ENCODE data around the gene KXD1.

Gene KXD1

DNA sequence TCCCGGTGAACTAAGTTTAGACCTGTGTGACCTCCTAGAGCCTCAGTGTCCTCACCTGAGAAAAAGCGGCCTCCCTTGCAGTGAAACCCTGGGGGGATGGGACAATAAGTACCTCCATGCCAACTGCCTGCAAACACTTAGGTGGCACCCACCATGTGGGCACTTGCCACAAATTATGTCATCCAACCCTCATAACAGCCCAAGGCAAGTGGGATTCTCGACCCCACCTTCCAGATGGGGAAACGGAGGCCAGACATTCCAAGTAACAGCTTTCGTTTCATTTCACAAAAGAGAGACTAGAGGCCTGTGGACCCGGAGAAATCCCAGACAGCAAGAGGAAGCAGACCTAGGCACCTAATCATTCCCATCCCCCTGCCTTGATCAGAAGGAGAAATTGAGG, 37.8 kb downstream of the KXD1 start:
- no peaks in the 10 kb centered on the region for H3K9me3 ChIP-seq (replicated peaks in 1 of 2; ENCODE audit: control insufficient read depth in 2 of 2, insufficient read depth in 1 of 2, low read depth in 1 of 2, low read length in 2 of 2)
- no peak overlapping the region for H3K18ac ChIP-seq (ENCODE audit: low read length)
- no peak overlapping the region for H3K4ac ChIP-seq (ENCODE audit: low read length)
- no peak overlapping the region for H3K4me3 ChIP-seq (ENCODE audit: low read length in 2 of 2)
- peaks cover 3 to 10% of the 10 kb centered on the region in 2 donors for H3K36me3 ChIP-seq (replicated peaks in 1 of 2; ENCODE audit: control insufficient read depth in 2 of 2, insufficient read depth in 2 of 2, low read length in 2 of 2)
- H3K79me1 ChIP-seq (ENCODE audit: low read depth, low read length), result peaks cover 2% of the 10 kb centered on the region
- H4K8ac ChIP-seq (ENCODE audit: low read depth, low read length), result no peak overlapping the region
- no peak overlapping the region for H2AFZ ChIP-seq (ENCODE audit: low read length)
- H2AK5ac ChIP-seq (ENCODE audit: low read depth, low read length), result no peak overlapping the region
- no peak overlapping the region for H3K9ac ChIP-seq (ENCODE audit: low read depth, low read length, poor library complexity)
- no peak overlapping the region for H3K23ac ChIP-seq (ENCODE audit: low read depth, low read length, poor library complexity)
- H3K14ac ChIP-seq (ENCODE audit: low read length), result no peak overlapping the region
- H2BK12ac ChIP-seq (ENCODE audit: low read length), result no peak overlapping the region
- no peak overlapping the region for H3K27ac ChIP-seq (replicated peaks; ENCODE audit: low read length)
- H2BK5ac ChIP-seq (ENCODE audit: low read length), result no peak overlapping the region
- no peak for DNase-seq (ENCODE audit: low spot score)
- H4K91ac ChIP-seq (ENCODE audit: low read depth, low read length, poor library complexity), result no peak overlapping the region
- H3K27me3 ChIP-seq (ENCODE audit: control insufficient read depth in 3 of 3, insufficient read depth in 3 of 3, low read depth in 1 of 3, low read length in 3 of 3), result peaks cover 0 to 16% (median 0%) of the 10 kb centered on the region in 3 experiments
- no peak overlapping the region for H2BK120ac ChIP-seq (ENCODE audit: low read depth, low read length)
- peaks cover 7 to 18% of the 10 kb centered on the region in 2 donors for H3K4me1 ChIP-seq (ENCODE audit: control insufficient read depth in 2 of 2, insufficient read depth in 1 of 2, low read depth in 1 of 2, low read length in 2 of 2)
- no peak overlapping the region for H3K4me2 ChIP-seq (ENCODE audit: insufficient read depth, low read length, poor library complexity, severe bottlenecking)
- no CpG with 5 or more reads among the region's 6 CpGs for WGBS, 2 donors (ENCODE audit: extremely low coverage in 2 of 2, insufficient read length in 2 of 2, insufficient replicate concordance in 1 of 2)
- H2BK15ac ChIP-seq (ENCODE audit: low read length), result no peak overlapping the region

DNA sequence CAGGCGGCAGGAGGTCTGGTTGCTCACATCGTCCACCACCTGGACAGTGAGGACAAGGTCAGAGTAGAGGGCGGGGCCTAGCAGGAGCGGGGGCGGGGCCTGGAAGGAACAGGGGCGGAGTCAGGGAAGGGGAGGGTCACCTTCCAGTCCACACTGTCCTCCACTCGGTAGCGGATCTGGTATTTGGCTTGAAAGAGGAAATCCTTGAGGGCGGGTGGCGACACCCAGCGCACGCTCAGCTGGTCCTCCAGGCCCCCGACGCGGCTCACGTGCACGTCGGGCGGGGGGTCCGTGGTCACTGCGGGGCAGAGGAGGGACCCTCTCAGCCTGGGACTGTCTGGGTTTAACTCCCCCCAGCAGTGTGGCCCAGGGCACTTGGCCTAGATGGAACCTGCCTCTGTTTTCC, 39.1 kb downstream of the KXD1 start:
- Histone ChIP-seq H3K27ac (replicated peaks; ENCODE audit: low read length) (no peak overlapping the region), H3K79me1 (ENCODE audit: low read depth, low read length) (peaks cover 2% of the 10 kb centered on the region), H3K36me3 (replicated peaks in 1 of 2; ENCODE audit: control insufficient read depth in 2 of 2, insufficient read depth in 2 of 2, low read length in 2 of 2) (peaks cover 0 to 3% of the 10 kb centered on the region in 2 donors), H3K4me2 (ENCODE audit: insufficient read depth, low read length, poor library complexity, severe bottlenecking) (no peak overlapping the region), H2BK120ac (ENCODE audit: low read depth, low read length) (no peak overlapping the region), H4K91ac (ENCODE audit: low read depth, low read length, poor library complexity) (no peak overlapping the region), H3K14ac (ENCODE audit: low read length) (no peak overlapping the region), H2AFZ (ENCODE audit: low read length) (no peak overlapping the region), H2BK12ac (ENCODE audit: low read length) (peak overlapping the region; percentile 10), H3K4ac (ENCODE audit: low read length) (no peak overlapping the region), H3K18ac (ENCODE audit: low read length) (peak overlapping the region; percentile 94), H2BK15ac (ENCODE audit: low read length) (peak overlapping the region; percentile 71), H4K8ac (ENCODE audit: low read depth, low read length) (no peak overlapping the region), H3K4me3 (ENCODE audit: low read length in 2 of 2) (no peak overlapping the region), H2BK5ac (ENCODE audit: low read length) (no peak overlapping the region), H3K4me1 (ENCODE audit: control insufficient read depth in 2 of 2, insufficient read depth in 1 of 2, low read depth in 1 of 2, low read length in 2 of 2) (peaks cover 7 to 14% of the 10 kb centered on the region in 2 donors), H3K23ac (ENCODE audit: low read depth, low read length, poor library complexity) (peak overlapping the region; percentile 85), H3K27me3 (ENCODE audit: control insufficient read depth in 3 of 3, insufficient read depth in 3 of 3, low read depth in 1 of 3, low read length in 3 of 3) (peaks cover 0 to 23% (median 6%) of the 10 kb centered on the region in 3 experiments), H3K9me3 (replicated peaks in 1 of 2; ENCODE audit: control insufficient read depth in 2 of 2, insufficient read depth in 1 of 2, low read depth in 1 of 2, low read length in 2 of 2) (no peaks in the 10 kb centered on the region), H2AK5ac (ENCODE audit: low read depth, low read length) (no peak overlapping the region), H3K9ac (ENCODE audit: low read depth, low read length, poor library complexity) (no peak overlapping the region)
- DNase-seq (ENCODE audit: low spot score), result no peak
- no CpG with 5 or more reads among the region's 21 CpGs for WGBS, 2 donors (ENCODE audit: extremely low coverage in 2 of 2, insufficient read length in 2 of 2, insufficient replicate concordance in 1 of 2)

DNA sequence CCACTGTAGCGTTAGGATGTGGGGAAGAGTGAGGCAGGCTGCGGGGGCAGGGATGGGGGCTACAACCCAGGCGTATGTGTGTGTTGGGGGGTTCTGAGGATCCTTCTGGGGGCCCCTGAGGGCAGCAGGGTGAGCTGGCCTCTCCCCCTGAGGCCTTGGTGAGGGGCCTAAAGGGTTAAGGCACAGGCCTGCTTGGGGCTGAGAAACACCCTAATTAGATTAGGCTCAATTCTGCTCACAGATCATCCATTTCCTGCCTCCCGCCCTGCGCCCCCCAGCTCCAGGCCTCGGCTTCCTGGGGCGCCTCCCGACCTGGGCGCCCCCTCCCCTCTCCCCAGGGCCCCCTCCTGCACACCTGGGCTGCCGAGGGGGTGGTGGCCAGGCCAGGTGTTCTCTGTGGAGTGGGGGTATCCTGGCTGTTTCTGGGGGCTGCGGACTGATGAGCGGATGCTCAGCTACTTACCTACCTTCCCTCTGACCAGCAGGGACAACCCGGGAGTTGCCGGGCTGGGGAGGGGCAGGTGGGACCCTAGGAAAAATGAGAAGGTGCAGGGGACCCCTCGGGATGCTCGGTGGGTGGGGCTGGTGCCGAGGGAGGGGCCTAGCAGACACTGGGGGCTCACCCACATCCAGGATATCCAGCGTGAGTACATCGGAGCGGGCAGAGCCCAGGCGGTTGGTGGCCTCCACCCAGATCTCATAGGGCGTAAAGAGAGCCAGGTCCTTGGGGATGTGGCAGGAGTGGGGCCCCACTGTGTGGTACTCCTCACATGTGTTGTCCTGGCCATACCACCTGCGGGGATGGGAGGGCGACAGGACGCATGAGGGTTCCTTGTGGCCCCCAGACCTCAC, 40.4 kb downstream of the KXD1 start:
- Histone ChIP-seq H3K27me3 (ENCODE audit: control insufficient read depth in 3 of 3, insufficient read depth in 3 of 3, low read depth in 1 of 3, low read length in 3 of 3) (peaks cover 2 to 35% (median 19%) of the 10 kb centered on the region in 3 experiments), H2AK5ac (ENCODE audit: low read depth, low read length) (peak overlapping the region; percentile 98)

DNA sequence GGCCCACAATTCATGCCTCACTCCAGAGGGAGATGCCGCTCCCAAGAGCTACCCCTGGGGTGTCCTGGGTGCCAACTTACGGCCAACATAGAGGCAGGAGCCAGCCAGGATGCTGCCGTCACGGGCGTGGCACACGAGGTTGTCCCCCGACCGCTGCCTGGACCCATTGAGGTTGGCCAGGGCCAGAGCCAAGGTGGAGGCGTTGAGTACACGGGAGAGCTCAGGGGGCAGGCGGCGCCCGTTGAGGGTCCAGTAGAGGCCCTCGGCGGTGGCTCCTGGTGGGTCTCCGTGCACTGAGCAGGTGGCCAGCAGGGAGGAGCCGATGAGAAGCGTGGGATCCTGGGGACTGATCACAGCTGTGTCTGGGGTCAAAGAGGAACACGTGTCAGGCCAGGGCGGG, 41.8 kb downstream of the KXD1 start:
- Histone ChIP-seq H3K4me1 (ENCODE audit: control insufficient read depth in 2 of 2, insufficient read depth in 1 of 2, low read depth in 1 of 2, low read length in 2 of 2) (peaks cover 19 to 22% of the 10 kb centered on the region in 2 donors), H3K4me3 (ENCODE audit: low read length in 2 of 2) (no peak overlapping the region), H2AK5ac (ENCODE audit: low read depth, low read length) (peak overlapping the region; percentile 99), H3K27ac (replicated peaks; ENCODE audit: low read length) (no peak overlapping the region), H2BK5ac (ENCODE audit: low read length) (peak overlapping the region; percentile 48), H4K8ac (ENCODE audit: low read depth, low read length) (no peak overlapping the region), H4K91ac (ENCODE audit: low read depth, low read length, poor library complexity) (no peak overlapping the region), H3K4ac (ENCODE audit: low read length) (no peak overlapping the region), H2BK15ac (ENCODE audit: low read length) (peak overlapping the region; percentile 49), H3K9me3 (replicated peaks in 1 of 2; ENCODE audit: control insufficient read depth in 2 of 2, insufficient read depth in 1 of 2, low read depth in 1 of 2, low read length in 2 of 2) (no peaks in the 10 kb centered on the region), H2BK120ac (ENCODE audit: low read depth, low read length) (no peak overlapping the region), H3K27me3 (ENCODE audit: control insufficient read depth in 3 of 3, insufficient read depth in 3 of 3, low read depth in 1 of 3, low read length in 3 of 3) (peaks cover 7 to 45% (median 32%) of the 10 kb centered on the region in 3 experiments), H2BK12ac (ENCODE audit: low read length) (peak overlapping the region; percentile 30), H2AFZ (ENCODE audit: low read length) (no peak overlapping the region), H3K18ac (ENCODE audit: low read length) (peak overlapping the region; percentile 81), H3K4me2 (ENCODE audit: insufficient read depth, low read length, poor library complexity, severe bottlenecking) (no peak overlapping the region), H3K36me3 (replicated peaks in 1 of 2; ENCODE audit: control insufficient read depth in 2 of 2, insufficient read depth in 2 of 2, low read length in 2 of 2) (no peaks in the 10 kb centered on the region), H3K23ac (ENCODE audit: low read depth, low read length, poor library complexity) (no peak overlapping the region), H3K9ac (ENCODE audit: low read depth, low read length, poor library complexity) (no peak overlapping the region), H3K14ac (ENCODE audit: low read length) (no peak overlapping the region), H3K79me1 (ENCODE audit: low read depth, low read length) (no peaks in the 10 kb centered on the region)
- WGBS, 2 donors (ENCODE audit: extremely low coverage in 2 of 2, insufficient read length in 2 of 2, insufficient replicate concordance in 1 of 2), result no CpG with 5 or more reads among the region's 20 CpGs
- no peak for DNase-seq (ENCODE audit: low spot score)

More for the DNA sequence above, 40.4 kb downstream of the KXD1 start:
- Histone ChIP-seq H3K27ac (replicated peaks; ENCODE audit: low read length) (no peak overlapping the region), H4K8ac (ENCODE audit: low read depth, low read length) (no peak overlapping the region), H3K18ac (ENCODE audit: low read length) (peak overlapping the region; percentile 76), H2BK12ac (ENCODE audit: low read length) (peak overlapping the region; percentile 93), H3K4me2 (ENCODE audit: insufficient read depth, low read length, poor library complexity, severe bottlenecking) (no peak overlapping the region), H3K4me1 (ENCODE audit: control insufficient read depth in 2 of 2, insufficient read depth in 1 of 2, low read depth in 1 of 2, low read length in 2 of 2) (peaks cover 8 to 14% of the 10 kb centered on the region in 2 donors), H2BK120ac (ENCODE audit: low read depth, low read length) (peak overlapping the region; percentile 57), H3K79me1 (ENCODE audit: low read depth, low read length) (peaks cover 2% of the 10 kb centered on the region), H4K91ac (ENCODE audit: low read depth, low read length, poor library complexity) (no peak overlapping the region), H2AFZ (ENCODE audit: low read length) (peak overlapping the region; percentile 1), H3K9ac (ENCODE audit: low read depth, low read length, poor library complexity) (no peak overlapping the region), H3K14ac (ENCODE audit: low read length) (peak overlapping the region; percentile 79), H3K4ac (ENCODE audit: low read length) (no peak overlapping the region), H3K9me3 (replicated peaks in 1 of 2; ENCODE audit: control insufficient read depth in 2 of 2, insufficient read depth in 1 of 2, low read depth in 1 of 2, low read length in 2 of 2) (no peaks in the 10 kb centered on the region), H3K4me3 (ENCODE audit: low read length in 2 of 2) (no peak overlapping the region), H3K23ac (ENCODE audit: low read depth, low read length, poor library complexity) (peak overlapping the region; percentile 61), H2BK5ac (ENCODE audit: low read length) (peak overlapping the region; percentile 66), H3K36me3 (replicated peaks in 1 of 2; ENCODE audit: control insufficient read depth in 2 of 2, insufficient read depth in 2 of 2, low read length in 2 of 2) (no peaks in the 10 kb centered on the region), H2BK15ac (ENCODE audit: low read length) (peak overlapping the region; percentile 100)
- no peak for DNase-seq (ENCODE audit: low spot score)
- no CpG with 5 or more reads among the region's 25 CpGs for WGBS, 2 donors (ENCODE audit: extremely low coverage in 2 of 2, insufficient read length in 2 of 2, insufficient replicate concordance in 1 of 2)

Data from neuronal stem cell (in vitro differentiated cells).